GF-D8 (cell line): ENCODE results near the gene IGFALS.

Experiments used
- DNase-seq: peaks from one replicate; lab custom pipeline; 2025; lab: John Stamatoyannopoulos, UW

The IGFALS gene

DNA sequence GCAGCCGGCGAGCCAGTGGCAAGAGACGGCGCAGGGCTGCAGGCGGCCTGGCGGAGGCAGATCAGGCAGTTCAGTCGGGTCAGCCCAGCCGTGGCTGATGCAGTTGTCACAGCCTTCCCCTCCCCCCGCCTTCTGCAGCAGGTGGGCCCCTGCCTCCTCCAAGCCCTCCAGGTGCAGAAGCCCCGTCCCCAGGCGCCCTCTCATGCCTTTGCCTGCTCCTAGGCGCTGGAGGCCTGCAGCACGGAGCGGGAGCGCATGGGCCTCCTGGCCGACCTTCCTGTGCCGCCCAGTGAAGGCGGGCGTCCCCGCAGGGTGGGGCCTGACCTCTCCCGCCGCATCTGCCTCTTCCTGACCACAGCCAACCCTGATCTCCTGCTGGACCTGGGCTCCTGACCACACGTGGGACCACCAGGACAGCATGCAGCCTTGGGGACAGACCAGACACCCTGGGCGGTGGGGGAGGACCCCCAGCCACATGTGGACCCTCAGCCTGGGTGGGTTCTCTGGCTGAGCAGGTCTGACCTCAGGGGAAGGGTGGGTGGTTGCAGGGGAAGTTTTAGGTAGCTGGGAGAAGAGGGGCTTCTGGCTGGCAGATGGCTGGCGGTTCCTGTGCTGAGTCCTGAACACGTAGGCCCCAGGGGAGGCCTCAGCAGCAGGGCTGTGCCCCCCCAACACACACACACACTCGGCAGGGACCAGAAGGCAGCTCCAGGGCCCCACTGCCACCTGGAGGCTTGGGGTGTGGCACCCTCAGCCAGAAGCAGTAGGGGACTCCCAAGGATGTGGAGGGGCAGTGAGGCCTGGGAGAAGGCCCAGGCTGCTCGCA lies 17.4 kb downstream of the IGFALS start:
- DNase-seq, result no peak

DNA sequence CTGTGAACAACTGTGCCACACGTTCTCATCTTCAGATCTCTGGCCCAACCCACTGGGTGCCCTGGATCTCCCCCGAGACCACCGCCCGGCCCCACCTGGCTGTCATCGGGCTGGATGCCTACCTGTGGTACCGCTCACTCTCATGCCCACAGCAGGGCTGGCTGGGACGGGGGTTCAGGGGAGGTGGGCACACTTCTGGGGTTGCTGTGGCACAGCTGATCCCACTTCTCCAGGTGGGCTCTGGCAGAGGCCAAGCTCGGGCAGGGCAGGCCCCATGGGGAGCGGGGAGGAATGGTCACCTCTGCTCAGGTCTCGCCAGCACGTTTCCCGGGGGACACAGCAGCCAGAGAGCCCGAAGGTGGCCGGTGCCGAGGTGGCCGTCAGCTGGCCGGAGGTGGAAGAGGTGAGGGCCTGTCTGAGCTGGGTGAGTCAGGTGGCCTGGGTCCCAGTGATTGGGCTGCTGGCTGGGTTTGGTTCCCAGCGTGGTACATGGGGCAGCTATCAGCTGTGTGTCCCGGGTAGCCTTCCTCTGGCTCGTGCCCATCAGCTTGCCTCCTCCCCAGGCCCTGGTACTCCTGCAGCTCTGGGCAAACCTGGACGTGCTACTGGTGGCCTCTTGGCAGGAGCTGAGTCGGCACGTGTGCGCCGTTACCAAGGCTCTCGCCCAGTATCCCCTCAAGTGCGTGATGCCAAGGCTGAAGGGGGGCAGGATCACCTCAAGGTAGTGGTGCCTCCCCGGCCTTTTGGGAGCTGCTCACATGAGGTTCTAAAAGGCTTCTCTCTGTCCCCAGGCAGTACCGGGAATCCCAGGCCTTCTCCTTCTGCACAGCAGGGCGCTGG lies 18.3 kb downstream of the IGFALS start:
- no peak for DNase-seq

DNA sequence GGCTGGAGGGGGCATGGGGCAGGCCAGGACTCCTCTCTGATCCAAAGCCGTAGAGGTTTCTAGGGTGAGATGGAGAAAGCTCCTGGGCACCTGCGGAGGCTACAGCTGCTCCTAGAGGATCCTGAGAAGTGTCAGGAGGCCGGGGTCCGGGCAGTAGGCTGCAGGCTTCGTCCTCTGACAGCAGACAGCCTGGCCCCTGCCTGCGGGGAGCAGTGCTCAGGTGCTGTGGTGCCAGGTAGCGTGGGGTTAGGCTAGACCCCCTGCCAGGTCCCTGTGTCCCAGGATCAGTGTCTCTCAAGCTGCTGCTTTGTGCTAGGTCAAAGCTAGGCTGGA lies 19.1 kb downstream of the IGFALS start:
- DNase-seq, result no peak

DNA sequence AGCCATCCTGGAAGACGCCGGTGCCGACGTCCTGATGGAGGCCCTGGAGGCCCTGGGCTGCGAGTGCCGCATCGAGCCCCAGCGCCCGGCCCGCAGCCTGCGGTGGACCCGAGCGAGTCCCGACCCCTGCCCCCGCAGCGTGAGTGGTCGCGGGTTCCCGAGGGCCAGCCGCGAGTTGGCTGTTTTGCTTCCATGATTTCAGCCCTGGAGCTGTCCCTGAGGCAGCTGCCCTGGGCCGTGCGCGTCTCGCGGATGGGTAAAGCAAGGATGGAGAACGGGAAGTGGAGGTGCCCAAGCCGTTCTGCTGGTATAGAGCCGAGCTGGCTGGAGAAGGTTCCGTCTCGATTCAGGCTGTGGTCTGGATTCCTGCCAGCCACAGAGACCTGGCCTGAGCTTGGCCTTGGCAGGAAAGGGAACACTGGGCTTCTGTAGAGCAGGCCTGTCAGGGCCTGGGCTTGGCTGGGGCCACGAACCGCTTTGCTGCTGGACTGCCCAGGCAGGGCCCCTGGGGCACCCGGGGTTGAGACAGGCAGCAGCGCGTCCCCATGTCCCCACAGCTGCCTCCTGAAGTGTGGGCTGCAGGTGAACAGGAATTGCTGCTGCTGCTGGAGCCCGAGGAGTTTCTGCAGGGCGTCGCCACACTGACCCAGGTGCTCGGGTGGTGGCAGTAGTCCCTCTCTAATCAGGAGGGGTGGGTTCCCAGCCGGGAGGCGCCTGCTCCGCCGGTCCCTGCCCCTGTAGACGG lies 19.6 kb downstream of the IGFALS start:
- no peak for DNase-seq

DNA sequence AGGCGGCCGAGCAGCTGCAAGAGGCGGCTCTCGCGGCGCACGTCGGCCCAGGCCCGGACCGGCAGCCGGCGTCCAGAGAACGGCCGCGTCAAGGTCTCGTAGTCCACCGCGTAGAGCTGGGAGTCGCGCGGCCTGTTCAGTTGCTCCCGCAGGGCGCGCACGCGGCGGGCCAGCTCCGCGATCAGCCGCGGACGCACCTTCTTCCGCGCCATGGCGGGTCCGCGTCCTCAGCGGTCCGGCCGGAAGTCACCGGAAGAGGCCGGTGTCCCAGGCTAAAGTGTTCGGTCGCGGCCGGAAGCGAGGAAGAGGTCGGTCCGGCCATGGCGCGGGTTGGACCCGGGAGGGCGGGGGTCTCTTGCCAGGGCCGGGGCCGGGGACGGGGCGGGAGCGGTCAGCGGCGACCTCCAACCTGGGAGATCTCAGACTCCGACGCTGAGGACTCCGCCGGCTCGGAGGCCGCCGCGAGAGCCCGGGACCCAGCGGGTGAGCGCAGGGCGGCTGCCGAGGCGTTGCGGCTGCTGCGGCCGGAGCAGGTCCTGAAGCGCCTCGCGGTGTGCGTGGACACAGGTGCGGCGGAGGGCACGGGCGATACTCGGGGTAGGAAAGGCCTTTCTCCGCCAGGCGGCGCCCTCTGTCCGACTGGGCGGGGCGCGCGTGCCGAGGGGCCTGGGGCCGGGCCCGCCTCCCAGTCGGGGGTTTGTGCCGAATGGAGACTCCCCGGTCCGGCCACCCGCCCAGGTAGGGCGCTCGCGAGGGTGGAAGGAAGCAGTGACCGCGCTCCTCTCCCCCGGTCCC lies 20.4 kb downstream of the IGFALS start, which contains the start of gene MRPS34:
MRPS34 (minus strand) TSS at position 227 of the 795 bp plus-strand sequence; CDS start at position 212, 15 bp downstream.
- peak; percentile 56 for DNase-seq

DNA sequence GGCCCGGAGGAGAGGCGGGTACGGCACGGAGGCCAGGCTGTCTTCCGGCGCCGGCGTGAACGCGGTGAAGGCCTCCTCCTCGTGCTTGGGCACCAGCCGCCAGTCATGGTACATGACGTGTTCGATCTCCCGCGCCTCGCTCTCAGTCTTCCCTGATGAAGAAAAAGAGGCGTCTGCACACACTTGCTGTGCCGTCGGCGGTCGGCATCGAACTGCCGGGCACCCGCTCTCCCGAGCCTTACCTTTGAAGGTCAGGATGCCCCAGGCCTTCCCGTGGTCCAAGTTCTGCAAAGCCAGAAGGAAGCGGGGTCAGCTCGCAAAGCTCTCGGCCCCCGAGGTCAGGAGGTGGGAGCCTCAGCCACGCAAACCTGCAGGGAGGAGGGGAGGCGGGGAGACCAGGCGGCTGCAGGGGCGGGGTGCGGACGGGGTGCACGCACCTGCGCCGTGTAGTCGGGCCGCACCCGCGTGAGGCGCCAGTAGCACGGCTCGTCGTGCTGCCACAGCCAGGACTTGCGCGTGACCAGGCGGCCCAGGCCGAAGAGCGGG lies 21.1 kb downstream of the IGFALS start, which contains the start of gene EME2:
EME2 (plus strand) TSS at position 449 of the 546 bp plus-strand sequence. CDS start 418 bp downstream, outside the sequence.
- no peak for DNase-seq

DNA sequence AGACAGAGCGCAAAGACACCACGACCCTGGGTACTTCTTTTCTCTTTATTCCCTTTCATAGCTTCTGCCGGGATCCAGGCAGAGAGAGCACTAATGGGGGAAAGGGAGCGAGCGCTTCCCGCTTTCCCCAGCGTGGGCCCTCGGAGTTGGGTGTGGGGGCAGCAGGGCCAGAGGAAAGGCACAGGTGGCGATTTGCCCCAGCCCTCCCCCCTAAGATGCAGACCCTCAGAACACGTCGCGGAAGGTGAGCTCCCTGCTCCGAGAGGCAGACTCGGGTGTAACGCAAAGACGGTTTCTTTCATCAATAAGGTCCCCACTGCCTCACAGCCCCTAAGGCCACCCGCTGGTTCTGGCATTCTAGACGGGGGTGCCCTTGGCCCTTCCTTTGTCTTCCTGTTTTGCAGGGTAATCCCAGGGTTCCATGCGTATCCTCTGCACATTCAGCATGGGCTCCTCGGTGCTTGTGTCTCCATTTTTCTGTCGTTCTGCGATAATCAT lies 21.6 kb downstream of the IGFALS start:
- DNase-seq, result no peak

DNA sequence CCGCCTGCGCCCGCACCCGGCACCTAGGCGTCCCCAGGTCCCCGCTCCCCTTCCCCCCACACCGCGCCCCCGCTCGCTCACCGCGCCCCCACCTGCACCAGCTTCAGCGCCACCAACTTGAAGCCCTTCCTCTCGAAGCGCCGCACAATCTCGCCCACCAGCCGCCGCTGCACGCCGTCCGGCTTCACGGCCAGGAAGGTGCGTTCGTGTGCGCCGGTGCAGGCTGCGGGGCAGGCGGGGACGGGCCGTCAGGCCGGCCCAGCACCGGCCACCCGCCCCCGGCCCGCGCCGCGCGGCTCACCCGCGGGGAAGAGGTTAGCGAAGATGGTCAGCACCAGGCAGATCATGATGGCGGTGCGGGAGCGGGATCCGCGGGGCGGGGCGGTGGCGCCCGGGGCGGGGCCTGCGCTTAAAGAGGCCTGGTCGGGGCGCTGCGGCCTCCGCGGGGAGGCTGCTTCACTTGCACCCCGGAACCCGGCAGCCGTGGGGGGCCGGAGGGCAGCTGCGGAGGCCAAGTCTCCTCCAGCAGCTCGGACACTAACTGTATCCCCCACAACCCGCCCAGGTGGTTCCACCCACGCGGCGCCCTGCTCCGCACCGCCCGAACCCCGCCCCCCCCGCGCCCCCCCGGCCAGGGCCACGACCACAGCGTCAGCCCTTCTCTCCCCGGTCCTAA lies 22.2 kb downstream of the IGFALS start, which contains the start of gene NME3:
NME3 (minus strand) TSS at position 356 of the 676 bp plus-strand sequence; CDS start at position 347, 9 bp downstream.
- DNase-seq, result no peak

DNA sequence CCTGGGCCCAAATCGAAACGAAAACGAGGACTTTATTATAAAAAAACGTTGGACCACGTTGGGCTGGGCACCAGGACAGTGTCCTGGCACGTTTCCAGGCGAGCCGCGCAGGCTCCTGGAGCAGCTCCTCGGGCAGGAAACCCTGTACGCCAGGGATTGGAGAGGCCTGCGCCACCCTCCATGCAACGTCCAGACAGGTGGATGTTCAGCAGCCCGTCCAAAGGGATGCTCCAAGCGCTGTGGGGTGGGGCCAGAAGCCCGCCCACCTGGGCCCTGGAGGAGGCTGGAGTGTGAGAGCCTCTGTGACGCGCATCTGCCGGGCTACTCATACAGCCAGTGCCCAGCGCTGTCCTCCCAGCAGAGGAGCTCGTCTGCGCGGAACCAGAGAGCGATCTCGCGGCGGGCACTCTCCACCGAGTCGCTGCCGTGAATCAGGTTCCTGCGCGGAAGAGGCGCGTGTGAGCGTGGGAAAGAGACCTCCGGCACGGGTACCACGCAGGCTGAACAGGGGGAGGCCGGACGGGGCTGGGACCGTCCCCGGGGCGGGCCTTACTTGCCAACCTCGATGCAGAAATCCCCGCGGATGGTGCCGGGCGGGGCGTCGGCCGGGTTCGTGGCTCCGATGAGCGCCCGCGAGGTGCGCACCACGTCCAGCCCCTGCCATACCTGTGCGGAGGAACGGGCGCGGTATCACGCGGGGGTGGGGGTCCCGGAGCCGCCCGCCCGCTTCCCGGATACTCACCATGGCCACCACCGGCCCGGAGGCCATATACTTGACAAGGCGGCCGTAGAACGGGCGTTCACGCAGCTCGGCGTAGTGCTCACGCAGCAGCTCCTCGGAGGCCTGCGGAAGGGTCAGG lies 22.9 kb downstream of the IGFALS start:
- DNase-seq, result no peak

DNA sequence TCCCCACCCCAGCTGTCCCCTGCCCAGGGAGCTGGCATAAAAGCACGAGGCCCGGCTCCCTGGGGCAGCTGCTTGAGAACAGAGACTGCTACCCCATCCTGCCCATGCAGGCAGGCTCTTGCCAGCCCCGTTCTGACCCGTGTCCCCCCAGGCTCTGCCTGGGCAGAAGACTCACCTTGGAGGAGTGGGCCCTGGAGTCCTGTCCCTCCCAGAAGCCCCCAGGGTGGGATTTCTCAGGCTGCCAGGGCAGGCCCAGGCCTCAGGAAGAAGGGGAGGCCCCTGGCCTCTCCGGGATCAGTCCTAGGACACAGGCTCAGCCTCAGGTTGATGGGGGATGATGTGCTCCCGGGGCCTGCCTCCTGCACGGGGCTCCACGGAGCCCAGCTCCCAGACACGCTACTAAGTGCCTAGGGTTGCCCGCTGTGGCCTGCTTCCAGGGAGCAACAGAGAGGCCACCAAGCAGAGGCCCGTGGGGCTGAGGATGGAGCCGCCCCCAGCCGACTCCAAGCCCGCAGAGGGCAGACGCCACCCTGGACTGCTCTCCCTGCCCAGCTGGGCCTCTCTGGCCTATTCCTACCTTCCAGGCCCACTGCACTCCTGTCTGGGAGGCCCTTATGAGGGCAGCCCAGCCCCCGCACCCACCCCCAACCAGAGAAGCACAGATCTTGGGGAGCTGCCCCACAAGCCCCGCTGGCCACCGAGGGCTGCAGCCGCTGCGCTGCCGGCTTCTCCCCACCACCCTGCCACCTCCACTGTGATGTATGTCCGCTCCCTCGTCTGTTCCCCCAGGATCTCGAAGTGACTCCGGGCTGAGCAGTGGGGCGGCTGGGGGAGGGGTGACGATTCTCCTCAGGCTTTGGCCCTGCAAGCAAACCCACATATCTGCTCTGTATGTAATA lies 23.9 kb downstream of the IGFALS start:
- DNase-seq, result no peak

DNA sequence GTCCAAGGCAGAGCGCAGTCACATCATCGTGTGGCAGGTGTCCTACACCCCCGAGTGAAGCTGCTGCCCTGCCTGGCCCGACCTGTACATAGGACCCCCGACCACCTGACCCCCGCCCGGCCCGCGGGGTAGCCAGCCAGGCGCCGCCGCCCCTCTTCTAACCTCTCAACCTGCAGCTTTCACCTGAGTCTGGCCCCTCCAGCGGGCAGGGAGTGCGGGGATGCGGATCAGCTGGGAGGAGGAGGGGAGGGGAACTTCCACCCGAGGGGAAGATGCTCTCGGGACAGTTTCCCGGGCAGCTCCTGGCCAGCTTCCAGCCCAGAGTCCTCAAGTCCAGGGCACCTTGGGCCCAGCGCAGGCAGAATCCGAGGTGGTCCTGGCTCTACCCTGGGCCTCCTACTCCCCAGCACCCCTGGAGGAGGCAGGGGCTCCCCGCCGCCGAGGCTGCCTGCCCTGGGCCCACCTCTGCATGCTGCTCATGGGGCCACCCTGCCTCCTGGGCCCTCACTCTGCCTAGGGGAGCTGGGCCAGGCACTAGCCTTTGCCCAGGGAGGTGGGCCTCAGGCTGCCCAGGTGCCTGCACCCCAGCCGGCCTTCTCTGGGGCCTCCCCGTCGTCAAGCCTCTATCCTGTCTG lies 24.6 kb downstream of the IGFALS start:
- DNase-seq, result no peak

DNA sequence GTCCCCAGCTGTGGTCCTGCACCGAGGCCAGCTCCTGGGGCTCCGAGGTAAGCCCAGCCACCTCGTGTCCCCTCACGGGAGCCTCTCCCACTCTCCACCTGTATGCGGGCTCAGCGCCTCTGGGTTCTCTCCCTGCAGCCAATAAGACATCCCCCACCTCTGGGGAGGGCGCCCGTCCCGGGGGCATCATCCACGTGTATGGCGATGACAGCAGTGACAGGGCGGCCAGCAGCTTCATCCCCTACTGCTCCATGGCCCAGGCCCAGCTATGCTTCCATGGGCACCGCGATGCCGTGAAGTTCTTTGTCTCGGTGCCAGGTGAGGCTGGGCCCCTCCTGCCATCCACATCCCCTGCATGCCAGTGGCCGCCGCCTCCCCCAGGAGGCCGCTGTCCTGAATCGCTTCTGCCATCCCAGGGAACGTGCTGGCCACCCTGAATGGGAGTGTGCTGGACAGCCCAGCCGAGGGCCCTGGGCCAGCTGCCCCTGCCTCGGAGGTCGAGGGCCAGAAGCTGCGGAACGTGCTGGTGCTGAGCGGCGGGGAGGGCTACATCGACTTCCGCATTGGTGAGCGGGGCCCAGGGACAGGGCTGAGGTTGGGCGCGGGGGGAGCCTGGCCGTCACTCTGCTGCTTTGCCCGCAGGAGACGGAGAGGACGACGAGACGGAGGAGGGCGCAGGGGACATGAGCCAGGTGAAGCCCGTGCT lies 25.3 kb downstream of the IGFALS start:
- no peak for DNase-seq

DNA sequence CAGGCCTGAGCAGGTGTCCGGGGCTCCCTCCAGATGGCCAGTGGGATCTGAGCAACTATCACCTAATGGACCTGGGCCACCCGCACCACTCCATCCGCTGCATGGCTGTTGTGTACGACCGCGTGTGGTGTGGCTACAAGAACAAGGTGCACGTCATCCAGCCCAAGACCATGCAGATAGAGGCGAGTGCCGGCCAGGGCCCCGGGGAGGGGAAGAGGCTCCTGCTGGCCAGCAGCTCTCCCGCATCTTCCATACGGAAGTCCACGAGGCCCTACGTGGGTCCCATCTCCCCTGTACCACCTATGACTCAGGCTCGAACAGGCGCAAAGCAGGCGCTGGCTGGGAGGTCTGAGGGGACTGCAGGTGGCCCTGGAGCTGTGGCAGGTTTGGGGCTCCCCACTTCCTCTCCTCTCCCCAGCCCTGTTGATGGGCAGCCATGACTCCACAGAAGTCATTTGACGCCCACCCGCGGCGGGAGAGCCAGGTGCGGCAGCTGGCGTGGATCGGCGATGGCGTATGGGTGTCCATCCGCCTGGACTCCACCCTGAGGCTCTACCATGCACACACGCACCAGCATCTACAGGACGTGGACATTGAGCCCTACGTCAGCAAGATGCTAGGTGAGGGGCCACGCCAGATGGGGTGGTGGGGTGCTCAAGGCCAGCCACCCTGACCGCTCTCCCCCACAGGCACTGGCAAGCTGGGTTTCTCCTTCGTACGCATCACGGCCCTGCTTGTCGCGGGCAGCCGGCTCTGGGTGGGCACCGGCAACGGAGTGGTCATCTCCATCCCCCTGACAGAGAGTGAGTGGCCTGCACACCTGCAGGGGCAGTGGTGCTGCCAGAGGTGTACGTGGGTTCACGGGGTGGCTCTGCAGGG lies 26.1 kb downstream of the IGFALS start:
- DNase-seq, result no peak

DNA sequence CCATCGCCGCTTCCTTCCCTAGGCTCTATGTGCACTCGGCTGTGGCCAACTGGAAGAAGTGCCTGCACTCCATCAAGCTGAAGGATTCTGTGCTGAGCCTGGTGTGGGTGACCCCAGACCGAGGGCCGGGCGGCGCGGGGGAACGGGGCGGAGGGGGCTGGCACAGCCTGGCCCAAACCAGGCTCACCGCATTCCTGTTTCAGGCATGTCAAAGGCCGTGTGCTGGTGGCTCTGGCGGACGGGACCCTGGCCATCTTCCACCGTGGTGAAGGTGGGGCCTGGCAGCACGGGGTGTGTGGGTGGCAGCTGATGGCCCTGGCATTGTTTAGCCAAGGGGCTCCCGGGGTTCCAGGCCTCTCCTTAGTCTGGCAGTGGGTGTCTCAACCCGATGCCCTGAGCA lies 26.8 kb downstream of the IGFALS start:
- no peak for DNase-seq

DNA sequence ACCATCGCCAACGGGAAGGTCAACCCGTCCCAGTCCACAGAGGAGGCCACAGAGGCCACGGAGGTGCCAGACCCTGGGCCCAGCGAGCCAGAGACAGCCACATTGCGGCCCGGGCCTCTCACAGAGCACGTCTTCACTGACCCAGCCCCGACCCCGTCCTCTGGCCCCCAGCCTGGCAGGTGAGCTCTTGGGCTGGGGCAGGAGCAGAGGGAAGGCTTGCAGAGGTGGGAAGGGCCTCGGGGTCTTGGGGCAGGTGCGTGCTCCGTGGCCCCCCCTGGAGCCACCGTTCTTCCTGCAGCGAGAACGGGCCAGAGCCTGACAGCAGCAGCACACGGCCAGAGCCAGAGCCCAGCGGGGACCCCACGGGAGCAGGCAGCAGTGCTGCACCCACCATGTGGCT lies 27.3 kb downstream of the IGFALS start:
- no peak for DNase-seq

DNA sequence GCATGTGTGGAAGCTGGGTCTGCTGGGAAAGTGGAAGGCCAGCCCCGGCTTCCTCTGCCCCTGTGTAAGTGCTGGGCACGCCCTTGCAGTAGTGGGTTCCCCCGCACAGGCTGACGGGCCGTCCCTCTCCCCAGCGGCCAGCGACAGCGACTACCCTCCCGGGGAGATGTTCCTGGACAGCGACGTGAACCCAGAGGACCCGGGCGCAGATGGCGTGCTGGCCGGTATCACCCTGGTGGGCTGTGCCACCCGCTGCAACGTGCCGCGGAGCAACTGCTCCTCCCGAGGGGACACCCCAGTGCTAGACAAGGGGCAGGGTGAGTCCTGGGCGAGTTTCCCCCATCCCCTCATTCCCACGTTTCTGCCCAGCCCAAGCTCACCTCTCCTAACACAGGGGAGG lies 27.7 kb downstream of the IGFALS start:
- DNase-seq, result no peak
